NCI-H1048 (cell line): ENCODE results near the gene VWA5B1.

Experiments used
- DNase-seq: peaks from one replicate; lab custom pipeline; 2025; lab: John Stamatoyannopoulos, UW

Gene VWA5B1

DNA sequence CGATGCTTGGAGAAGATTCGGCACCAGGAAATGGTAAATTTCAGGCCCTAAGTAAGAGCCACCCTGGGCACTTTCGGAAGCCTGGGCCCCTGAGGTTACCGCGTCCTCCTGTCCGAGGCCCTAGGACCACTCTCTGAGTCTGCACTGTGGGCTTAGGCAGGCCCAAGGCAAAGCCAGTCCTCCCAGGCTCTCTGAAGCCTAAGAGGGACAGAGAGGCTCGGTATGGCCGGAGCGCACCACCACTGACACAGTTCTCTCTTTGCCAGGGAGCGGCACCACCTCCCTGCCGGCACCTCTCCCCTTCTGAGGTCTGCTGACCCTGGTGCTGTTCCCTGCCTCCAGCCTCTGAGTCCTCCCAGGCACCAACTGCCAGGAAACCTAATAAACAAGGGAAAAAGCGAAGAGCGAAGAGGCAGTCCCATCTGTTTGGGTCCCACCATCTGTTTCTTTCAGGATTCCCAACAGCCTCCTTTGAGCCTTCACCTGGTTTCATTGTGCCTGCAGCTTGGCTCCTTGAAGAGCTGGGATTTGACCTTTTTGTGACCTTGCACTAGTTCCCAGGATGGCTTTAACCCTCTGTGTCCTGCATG is 57.7 kb downstream of the VWA5B1 start:
- DNase-seq: no peak

- DNase-seq: no peak
Measured at GRCh38 chr1:20349561-20349960, 58.9 kb downstream of the VWA5B1 start.

- DNase-seq: no peak
Measured at GRCh38 chr1:20349971-20350370, 59.3 kb downstream of the VWA5B1 start.

- DNase-seq: no peak
Measured at GRCh38 chr1:20350421-20350820, 59.7 kb downstream of the VWA5B1 start.

DNA sequence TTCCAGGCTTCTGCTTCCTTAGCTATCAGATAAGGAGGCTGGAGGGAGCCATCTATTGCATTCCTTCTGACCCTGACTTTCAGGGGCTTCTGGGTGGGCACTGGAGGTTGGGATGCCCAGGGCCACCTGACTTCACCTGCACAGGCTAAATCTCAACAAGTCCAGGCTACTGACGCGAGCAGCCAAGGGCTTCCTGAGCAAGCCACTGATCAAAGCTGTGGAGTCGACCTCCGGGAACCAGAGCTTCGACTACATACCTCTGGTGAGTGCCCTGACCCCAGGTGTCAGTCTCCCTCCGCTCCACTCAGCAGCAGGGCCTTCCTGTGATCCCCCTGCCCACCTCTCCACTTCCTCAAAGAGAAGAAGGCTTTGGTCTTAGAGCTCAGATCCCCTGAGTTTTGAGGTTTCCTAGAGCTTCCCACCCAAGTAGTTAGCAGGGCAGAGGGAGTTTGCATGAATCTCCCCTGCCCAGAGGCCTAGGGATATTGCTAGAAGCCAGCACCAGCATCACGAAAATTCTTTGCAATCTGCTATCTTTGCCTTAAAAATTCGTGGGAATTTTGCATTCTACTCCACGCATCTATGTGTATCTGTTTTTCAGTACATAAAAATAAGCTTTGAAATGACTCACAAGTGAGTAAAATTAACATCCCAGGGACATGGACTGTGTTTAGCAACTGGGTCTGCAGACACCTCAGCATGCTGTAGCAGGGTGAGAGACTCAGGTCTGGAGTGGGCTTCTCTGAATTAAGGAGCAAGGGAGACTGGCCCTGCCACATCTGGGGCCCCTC is 61.4 kb downstream of the VWA5B1 start:
- DNase-seq: no peak

DNA sequence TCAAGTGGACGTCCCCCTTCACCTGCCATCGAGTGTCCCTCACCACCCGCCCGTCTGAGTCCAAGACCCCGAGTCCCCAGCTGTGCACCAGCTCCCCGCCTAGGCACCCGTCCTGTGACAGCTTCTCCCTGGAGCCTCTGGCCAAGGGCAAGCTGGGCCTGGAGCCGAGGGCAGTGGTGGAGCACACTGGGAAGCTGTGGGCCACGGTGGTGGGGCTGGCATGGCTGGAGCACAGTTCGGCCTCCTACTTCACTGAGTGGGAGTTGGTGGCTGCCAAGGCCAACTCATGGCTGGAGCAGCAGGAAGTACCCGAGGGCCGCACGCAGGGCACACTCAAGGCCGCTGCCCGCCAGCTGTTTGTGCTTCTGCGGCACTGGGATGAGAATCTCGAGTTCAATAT is 63.2 kb downstream of the VWA5B1 start:
- DNase-seq: no peak

GRCh38 chr1:20354610-20355009 is 63.9 kb downstream of the VWA5B1 start:
- DNase-seq: no peak

GRCh38 chr1:20355101-20355827 is 64.6 kb downstream of the VWA5B1 start:
- no peak for DNase-seq

DNA sequence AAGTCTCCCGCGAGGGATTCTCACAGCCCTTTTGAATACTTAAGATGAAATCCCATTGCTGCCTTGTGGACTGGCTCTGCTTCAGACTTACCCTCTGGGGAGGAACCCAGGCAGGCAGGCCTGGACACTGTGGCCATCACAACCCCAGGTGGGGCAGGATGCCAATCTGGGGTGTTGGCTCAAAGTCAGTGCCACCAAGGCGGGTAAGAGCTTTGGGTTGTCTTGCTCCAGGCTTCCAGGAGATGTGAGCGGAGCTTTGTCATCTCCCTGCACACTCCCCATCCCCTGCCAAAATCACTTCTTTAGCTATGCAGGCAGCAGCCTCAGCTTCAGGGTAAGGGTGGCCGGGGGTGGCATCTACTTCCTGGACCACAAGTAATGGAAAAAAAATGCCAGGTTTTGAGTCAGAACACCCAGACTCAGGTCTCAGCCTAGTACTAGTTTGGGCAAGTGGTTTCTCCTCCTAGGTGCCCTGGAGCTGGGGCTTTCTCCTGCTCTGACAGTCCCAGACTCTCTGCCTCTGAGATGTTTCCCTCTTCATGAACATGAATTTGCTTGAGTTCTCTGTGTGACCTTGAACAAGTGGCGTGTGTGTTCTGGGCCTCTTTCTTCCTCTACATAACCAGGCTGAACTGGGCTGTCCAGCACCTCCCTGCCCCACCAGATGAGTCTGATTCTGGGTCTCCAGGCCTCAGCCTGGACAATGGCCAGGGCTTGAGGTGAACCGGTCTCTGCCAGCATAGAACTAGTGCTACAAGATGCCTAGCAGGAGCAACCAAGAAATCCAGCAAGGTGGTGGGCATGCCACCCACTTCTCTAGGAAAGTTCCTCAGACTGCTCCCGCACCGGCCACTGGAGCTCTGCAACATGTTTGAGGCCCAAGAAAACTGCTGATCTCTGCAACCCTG is 65.4 kb downstream of the VWA5B1 start:
- no peak for DNase-seq

DNA sequence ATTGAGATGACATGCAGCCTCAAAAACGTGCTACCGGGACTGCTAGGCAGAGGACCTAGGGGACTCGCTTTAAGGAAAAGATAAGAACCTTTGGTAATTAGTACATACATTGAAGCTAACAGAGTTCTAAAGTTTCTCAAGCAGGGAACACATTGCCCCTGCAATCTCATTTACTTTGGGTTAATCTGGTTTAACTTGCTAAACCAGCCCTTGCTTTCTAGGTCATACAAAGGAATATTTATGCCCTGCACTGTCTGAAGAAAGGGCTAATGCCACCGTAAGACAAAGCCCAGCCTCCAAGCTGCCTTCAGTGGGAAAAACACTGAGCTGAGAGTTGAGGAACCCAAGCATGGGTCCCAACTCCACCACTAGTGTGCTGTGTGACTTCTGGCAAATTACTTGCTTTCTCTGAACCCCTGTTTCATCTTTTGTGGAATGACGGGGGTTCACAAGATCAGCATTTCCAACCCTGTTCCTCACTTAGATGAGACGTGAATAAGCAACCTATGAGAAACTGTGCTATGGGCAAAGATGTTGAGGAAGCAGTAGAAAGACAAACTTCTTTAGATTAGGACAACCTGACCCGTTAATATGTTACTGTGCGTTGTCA is 66.3 kb downstream of the VWA5B1 start:
- DNase-seq: no peak

- no peak for DNase-seq
Measured at GRCh38 chr1:20357796-20358195, 67.1 kb downstream of the VWA5B1 start.

GRCh38 chr1:20358761-20359263 is 68.1 kb downstream of the VWA5B1 start:
- DNase-seq: no peak

DNA sequence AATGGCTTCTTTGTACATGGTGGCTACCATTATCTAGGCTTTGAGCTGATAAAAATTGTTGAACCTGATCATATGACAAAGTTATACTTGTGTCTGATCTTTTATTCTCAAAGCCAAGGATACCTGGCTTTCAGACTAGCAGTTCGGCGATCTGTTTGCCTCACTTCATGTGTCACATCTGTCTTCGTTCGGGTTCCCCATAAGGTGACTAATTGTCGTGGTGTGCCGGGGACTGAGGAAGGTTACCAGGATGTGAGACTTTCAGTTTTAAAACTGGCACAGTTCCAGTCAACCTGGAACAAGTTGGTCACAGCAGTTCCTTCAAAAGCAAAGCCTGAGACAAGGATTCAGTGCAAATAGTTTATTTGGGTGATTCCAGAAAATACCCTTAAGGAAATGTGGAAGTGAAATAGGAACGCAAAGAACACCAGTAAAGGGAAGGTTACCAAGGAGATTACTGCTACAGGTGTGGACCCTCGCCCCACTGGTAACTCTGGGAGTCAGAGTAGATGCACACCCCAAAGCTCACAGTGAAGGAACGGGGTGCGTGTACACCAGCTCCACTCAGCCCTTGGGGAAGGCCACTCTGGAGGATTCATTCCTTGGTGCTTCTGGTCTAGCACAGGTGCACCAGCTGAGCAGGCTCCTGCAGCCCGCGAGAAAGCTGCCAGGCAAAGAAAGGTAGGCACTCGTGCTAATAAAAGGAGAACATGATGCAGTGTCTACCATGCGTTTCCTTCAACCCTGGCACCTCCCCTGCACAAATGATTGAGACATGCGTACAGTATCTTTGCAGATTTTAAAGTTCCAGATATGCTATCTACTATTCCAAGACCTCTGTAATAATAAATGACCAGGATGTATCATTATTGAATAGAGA is 69.0 kb downstream of the VWA5B1 start:
- DNase-seq: no peak

- no peak for DNase-seq
Measured at GRCh38 chr1:20361401-20361800, 70.7 kb downstream of the VWA5B1 start.

DNA sequence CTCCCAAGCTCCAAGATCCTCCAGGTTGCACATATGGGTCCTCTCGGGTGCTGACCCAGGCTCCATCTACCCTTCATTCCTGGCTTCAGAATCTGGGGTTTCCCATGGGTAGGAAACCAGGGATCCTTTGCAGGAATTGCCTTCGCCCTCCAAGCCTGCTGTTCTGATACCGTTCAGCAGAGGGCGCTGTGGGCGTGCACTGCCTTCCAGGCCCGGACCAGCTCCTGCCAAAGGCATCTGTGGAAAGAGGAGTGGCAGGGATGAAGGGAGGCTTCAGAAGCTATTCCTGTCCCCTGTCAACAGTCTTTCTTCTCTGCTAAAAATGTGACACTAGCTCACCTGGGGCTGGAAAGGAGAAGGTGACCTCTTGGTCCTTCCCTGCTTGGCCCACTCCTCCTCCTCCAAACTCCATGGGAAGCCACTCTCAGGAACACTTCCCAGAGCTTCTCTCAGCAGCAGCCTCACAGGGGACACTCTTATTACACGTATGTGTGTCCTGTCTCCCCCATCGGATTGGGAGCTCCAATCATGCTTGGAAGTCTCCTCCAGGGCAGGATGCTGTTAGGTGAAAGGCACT is 71.2 kb downstream of the VWA5B1 start:
- DNase-seq: no peak

DNA sequence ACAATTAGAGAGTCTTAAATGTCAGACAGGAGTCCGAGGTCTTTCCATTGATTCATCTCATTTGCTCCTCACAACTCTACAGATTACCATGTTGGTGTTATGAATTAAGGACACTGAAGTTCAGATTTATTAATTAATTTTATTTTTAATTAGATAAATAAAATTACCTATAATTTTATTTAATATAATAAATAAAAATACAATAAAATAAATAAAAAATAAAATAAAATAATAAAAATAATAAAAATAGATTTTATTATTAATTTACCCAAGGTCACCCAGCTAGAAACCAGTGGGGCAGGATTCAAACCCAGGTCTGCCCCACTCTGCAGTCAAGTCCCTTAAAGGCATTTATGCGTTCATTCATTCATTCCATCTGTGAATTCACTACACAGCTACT is 72.2 kb downstream of the VWA5B1 start:
- DNase-seq: no peak

GRCh38 chr1:20365421-20366055 is 74.9 kb downstream of the VWA5B1 start:
- DNase-seq: no peak

DNA sequence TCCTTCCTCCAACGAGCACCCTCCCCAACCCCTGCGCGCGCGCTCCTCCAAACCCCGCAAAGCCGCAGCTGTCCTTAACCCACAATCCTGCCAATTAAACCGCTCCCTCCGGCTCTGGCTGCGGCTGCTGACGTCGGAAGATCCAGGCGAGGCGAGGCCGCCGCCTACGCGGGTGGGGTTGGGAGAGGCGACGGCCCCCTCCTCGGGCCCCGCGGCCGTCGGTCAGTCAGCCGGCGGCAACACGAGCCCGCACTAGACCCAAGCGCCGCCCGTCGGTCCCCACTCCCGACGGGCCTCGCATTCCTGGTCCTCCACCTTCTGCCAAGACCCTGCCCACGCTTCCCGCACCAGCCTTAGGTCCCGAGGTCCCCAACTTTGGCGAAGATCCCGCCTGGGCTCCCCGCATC is 75.4 kb downstream of the VWA5B1 start:
- no peak for DNase-seq

DNA sequence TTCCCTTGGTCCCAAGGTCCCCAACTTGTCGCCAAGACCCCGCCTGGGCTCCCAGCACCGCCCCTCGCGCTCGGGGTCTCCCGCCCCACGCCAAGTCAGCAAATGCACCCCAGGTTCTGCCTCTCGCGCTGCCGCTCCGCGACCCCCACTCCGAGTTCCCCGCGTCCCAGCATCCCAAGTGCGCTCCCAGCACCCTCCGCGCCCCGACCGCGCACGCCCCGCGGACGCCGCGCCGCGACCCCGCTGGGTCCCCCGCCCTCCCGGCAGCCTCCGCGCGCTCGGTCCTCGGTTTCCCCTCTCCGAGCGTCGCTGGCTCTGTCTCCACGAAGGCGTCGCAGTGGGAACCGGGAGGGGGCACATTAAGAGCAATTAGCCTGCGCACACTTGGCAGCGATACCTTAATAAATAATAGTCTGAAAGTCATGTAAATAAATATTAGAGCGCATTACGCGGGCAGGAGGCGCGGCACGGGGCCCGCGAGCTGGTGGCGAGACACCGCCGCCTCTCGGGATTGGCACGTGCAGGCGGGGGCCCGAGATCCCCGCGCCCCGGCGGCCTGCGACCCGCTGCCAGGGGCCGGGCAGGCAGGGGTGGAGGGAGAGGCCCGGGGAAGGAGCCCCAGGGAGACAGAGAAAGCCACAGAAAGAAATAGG is 75.9 kb downstream of the VWA5B1 start:
- no peak for DNase-seq
